ENCODE results near the gene MYB. TPM values are rescaled to one million over a fixed set of nuclear protein-coding genes. Genes with fewer than 3 reads are reported as not detected.

The MYB gene
- total RNA-seq, 4 donors from 2014 or later = 10.0 to 47.0 (median 14.7) TPM

DNA sequence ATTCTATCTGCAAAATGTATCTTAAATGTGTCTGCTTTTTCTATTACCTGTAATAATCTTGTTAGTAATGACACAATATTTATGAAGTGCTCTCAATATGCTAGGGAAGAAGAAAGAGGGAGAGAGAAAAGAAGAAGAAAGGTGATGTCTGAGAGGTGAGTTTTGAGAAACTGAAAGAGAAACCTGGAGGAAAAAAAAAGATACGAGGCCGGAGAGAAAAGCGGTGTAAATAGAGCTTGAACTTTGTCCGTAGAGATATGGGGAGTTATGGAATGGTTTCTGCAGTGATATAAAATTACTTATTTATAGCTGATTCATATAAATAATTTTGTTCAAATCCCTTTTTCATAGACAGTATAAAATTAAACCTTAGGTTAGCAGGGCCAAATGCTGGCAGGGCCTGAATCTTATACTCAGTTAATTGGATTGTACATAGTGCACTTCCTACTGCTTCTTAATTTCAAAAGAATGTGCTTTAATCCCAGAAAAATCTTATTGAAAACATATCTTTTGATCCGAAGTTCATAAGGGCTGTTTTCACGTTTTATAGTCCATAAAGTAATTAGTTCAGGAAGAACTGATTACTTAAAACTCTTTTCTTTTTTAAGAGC is 43.0 kb downstream of the MYB start:
- H3K4me3 ChIP-seq = peak overlapping the region in 1 of 4 donors; percentile 2
- DNase-seq = no peak
- H3K9me3 ChIP-seq = no peaks in the 10 kb centered on the region
- peak overlapping the region in 3 of 4 donors; percentile 10 to 27 (median 13) for H3K27ac ChIP-seq
- no peaks in the 10 kb centered on the region for H3K36me3 ChIP-seq
- no peaks in the 10 kb centered on the region for H3K27me3 ChIP-seq
- TF ChIP-seq CTCF (IDR thresholded peaks at IDR 0.05) (no peak), POLR2A (IDR thresholded peaks at IDR 0.05) (no peak)
- H3K4me1 ChIP-seq = peaks cover 0 to 3% (median 0%) of the 10 kb centered on the region in 4 donors

DNA sequence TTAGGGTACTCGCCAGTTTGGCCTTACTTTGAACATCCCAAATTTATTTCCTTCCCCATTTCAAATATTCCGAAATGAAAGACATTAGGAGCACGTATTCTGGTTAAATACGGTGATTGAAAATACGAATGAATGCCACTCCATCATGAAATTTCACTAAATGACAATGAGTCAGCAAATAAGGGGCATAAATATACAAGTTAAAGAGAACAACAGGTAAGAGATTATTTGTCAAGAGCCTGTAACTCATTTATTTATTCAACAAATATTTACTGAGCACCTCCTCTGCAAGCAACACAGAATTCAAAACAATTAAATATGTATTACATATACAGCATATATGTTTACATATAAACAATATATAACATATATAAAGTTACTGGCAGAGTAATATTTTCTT is 44.8 kb downstream of the MYB start:
- Histone ChIP-seq H3K9me3 (no peaks in the 10 kb centered on the region), H3K36me3 (no peaks in the 10 kb centered on the region), H3K27me3 (no peaks in the 10 kb centered on the region), H3K27ac (no peak overlapping the region), H3K4me3 (no peak overlapping the region), H3K4me1 (peaks cover 0 to 3% (median 0%) of the 10 kb centered on the region in 4 donors)
- TF ChIP-seq CTCF (IDR thresholded peaks at IDR 0.05) = no peak
- no peak for DNase-seq

GRCh38 chr6:135226537-135226936 is 45.4 kb downstream of the MYB start:
- DNase-seq = no peak
- no peaks in the 10 kb centered on the region for H3K27me3 ChIP-seq
- no peak for TF ChIP-seq CTCF (IDR thresholded peaks at IDR 0.05)
- no peak for TF ChIP-seq POLR2A (IDR thresholded peaks at IDR 0.05)
- H3K36me3 ChIP-seq = no peaks in the 10 kb centered on the region
- H3K4me1 ChIP-seq = peaks cover 0 to 3% (median 0%) of the 10 kb centered on the region in 4 donors
- no peaks in the 10 kb centered on the region for H3K9me3 ChIP-seq
- no peak overlapping the region for H3K4me3 ChIP-seq
- H3K27ac ChIP-seq = no peak overlapping the region

GRCh38 chr6:135227349-135227748 is 46.2 kb downstream of the MYB start:
- no peak overlapping the region for H3K4me3 ChIP-seq
- H3K27ac ChIP-seq = no peak overlapping the region
- TF ChIP-seq CTCF (IDR thresholded peaks at IDR 0.05) = no peak

DNA sequence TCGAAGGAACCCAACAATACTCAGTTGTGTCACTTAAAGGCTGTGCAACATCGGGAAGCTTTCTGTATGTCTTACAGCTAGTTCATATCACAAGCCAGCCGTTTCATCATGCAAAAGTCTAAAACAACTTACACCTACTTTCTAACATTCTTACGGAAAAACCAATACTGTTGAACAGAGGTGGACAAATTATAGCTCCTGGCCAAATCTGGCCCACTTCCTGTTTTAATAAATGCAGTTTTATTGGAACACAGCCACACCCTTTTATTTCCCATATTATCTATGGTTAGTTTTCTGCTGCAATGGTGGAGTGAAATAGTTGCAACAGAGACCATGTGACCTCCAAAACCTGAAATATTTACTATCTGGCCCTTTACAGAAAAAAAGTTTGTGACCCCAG is 46.6 kb downstream of the MYB start:
- TF ChIP-seq CTCF (IDR thresholded peaks at IDR 0.05) (no peak), POLR2A (IDR thresholded peaks at IDR 0.05) (no peak)
- no peak overlapping the region for H3K27ac ChIP-seq
- H3K9me3 ChIP-seq = no peaks in the 10 kb centered on the region
- no peaks in the 10 kb centered on the region for H3K27me3 ChIP-seq
- DNase-seq = no peak
- H3K4me3 ChIP-seq = no peak overlapping the region
- H3K4me1 ChIP-seq = peaks cover 0 to 3% (median 0%) of the 10 kb centered on the region in 4 donors
- H3K36me3 ChIP-seq = no peaks in the 10 kb centered on the region

More at GRCh38 chr6:135227349-135227748, 46.2 kb downstream of the MYB start:
- Histone ChIP-seq H3K4me1 (peaks cover 0 to 3% (median 0%) of the 10 kb centered on the region in 4 donors), H3K36me3 (no peaks in the 10 kb centered on the region), H3K27me3 (no peaks in the 10 kb centered on the region), H3K9me3 (no peaks in the 10 kb centered on the region)
- no peak for DNase-seq

DNA sequence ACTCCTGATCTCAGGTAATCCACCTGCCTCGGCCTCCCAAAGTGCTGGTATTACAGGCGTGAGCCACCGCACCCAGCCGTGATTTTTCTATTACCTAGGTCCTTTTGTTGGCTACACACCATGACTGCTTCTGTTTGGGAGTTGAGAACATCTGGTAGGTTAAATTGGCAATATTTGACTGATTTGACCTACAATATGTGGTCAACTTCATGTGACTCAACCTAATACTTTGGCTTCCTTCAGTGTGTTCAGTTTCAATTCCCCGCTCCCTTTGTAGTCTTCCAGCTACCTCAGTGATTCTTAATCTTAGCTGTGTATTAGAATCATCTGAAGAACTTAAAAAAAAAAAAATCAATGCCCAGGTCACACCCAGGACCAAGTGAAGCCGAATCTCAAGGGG is 47.4 kb downstream of the MYB start:
- no peak for DNase-seq
- TF ChIP-seq CTCF (IDR thresholded peaks at IDR 0.05) (no peak), POLR2A (IDR thresholded peaks at IDR 0.05) (no peak)
- no peaks in the 10 kb centered on the region for H3K9me3 ChIP-seq

More for the DNA sequence above, 47.4 kb downstream of the MYB start:
- H3K36me3 ChIP-seq = no peaks in the 10 kb centered on the region
- peaks cover 0 to 2% (median 0%) of the 10 kb centered on the region in 4 donors for H3K4me1 ChIP-seq
- no peak overlapping the region for H3K27ac ChIP-seq
- no peaks in the 10 kb centered on the region for H3K27me3 ChIP-seq
- no peak overlapping the region for H3K4me3 ChIP-seq

All from Peyer's patch (tissue), 4 donors.